ENCODE results near the gene EEF1B2.

- no peak for TF ChIP-seq SIN3A (IDR thresholded peaks at IDR 0.05; ENCODE audit: borderline replicate concordance, insufficient read depth, low read length)
- no peak for TF ChIP-seq REST (IDR thresholded peaks at IDR 0.05; ENCODE audit: insufficient read depth in 1 of 2, low read depth in 2 of 2, low read length in 2 of 2)
- TF ChIP-seq TAF1 (IDR thresholded peaks at IDR 0.05; ENCODE audit: borderline replicate concordance, insufficient read depth, low read length), result no peak
- TF ChIP-seq FOXP2 (optimal IDR thresholded peaks at IDR 0.05; ENCODE audit: borderline replicate concordance, extremely low read depth, extremely low read length, insufficient read depth), result no peak
- no peak for TF ChIP-seq POLR2AphosphoS5 (IDR thresholded peaks at IDR 0.05; ENCODE audit: low read depth, low read length)
Measured at GRCh38 chr2:206189691-206190090, 30.0 kb downstream of the EEF1B2 start.
